Neuron (in vitro differentiated cells): ENCODE data around the gene COMMD3.
"Not testable (repeated sequence)": the region's sequence is repeated elsewhere in the genome, so short reads cannot be mapped to it uniquely, and the experiment has no call there.

Source experiments
- H2AFZ ChIP-seq: one replicate; pipeline ENCODE4 v1.6.1; 2013; ENCODE audit warnings: low read depth, mild to moderate bottlenecking, inconsistent platforms, low read length, moderate library complexity
- H3K27me3 ChIP-seq: one replicate; pipeline ENCODE4 v1.6.1; 2013; ENCODE audit warnings: low read length; ENCODE audit not compliant: insufficient read depth
- H3K36me3 ChIP-seq: one replicate; pipeline ENCODE4 v1.6.1; 2013; ENCODE audit warnings: low read length; ENCODE audit not compliant: insufficient read depth
- H3K4me1 ChIP-seq: one replicate; pipeline ENCODE4 v1.6.1; 2013; ENCODE audit warnings: low read length; ENCODE audit not compliant: insufficient read depth
- H3K4me3 ChIP-seq: 2 replicates; pipeline ENCODE4 v1.5.1; 2013; ENCODE audit warnings: mild to moderate bottlenecking, low read length, moderate library complexity
- H3K9me3 ChIP-seq: one replicate; pipeline ENCODE4 v1.6.1; 2013; ENCODE audit warnings: low read length

COMMD3 gene

DNA sequence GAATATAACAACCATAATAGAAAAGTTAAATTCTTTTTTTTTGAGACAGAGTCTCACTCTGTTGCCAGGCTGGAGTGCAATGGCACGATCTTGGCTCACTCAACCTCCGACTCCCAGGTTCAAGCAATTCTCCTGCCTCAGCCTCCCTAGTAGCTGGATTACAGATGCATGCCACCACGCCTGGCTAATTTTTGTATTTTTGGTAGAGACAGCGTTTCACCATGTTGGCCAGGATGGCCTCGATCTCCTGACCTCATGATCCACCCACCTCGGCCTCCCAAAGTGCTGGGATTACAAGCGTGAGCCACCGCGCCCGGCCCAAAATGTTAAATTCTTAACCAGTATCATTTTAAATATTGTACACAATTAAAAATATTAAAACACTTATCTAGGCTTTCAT is 6.2 kb upstream of the COMMD3 start:
- H3K4me3 ChIP-seq, H3K27me3 ChIP-seq, H3K36me3 ChIP-seq, H3K9me3 ChIP-seq, H3K4me1 ChIP-seq, H2AFZ ChIP-seq: not testable (repeated sequence)

- no peaks in the 10 kb centered on the region for H3K36me3 ChIP-seq
- H3K4me3 ChIP-seq = no peak overlapping the region
- no peak overlapping the region for H2AFZ ChIP-seq
- no peaks in the 10 kb centered on the region for H3K27me3 ChIP-seq
- peaks cover 10% of the 10 kb centered on the region for H3K4me1 ChIP-seq
- no peaks in the 10 kb centered on the region for H3K9me3 ChIP-seq
Observed at GRCh38 chr10:22310928-22311327, 5.3 kb upstream of the COMMD3 start.

GRCh38 chr10:22314852-22315251 is 1.3 kb upstream of the COMMD3 start:
- no peaks in the 10 kb centered on the region for H3K27me3 ChIP-seq
- peak overlapping the region; percentile 65 for H3K4me3 ChIP-seq

GRCh38 chr10:22315455-22316285 is 518 bp upstream of the COMMD3 start:
- Histone ChIP-seq H3K4me1 (peaks cover 33% of the 10 kb centered on the region), H3K9me3 (no peaks in the 10 kb centered on the region), H2AFZ (peak overlapping the region; percentile 86), H3K4me3 (peak overlapping the region; percentile 65), H3K27me3 (no peaks in the 10 kb centered on the region), H3K36me3 (no peaks in the 10 kb centered on the region)

More at GRCh38 chr10:22314852-22315251, 1.3 kb upstream of the COMMD3 start:
- Histone ChIP-seq H2AFZ (no peak overlapping the region), H3K9me3 (no peaks in the 10 kb centered on the region), H3K4me1 (peaks cover 30% of the 10 kb centered on the region), H3K36me3 (no peaks in the 10 kb centered on the region)

DNA sequence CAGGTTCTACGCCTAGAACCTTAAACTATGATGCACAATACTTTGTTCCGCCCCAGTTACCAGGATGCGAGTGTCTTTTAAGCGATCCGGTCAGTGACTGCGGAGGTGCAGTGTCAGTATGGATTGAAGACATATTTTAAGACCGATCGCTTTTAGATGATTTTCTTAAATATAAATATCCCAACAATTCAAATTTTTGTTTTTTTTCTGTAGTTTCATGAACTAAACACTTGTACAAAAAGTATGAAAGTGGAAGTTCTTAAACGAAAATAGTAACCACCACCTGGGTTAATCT is 835 bp downstream of the COMMD3 start:
- Histone ChIP-seq H3K4me1 (peaks cover 33% of the 10 kb centered on the region), H3K4me3 (peak overlapping the region; percentile 65), H3K27me3 (peaks cover 2% of the 10 kb centered on the region), H3K9me3 (no peaks in the 10 kb centered on the region), H3K36me3 (no peaks in the 10 kb centered on the region), H2AFZ (peak overlapping the region; percentile 27)

- peaks cover 10% of the 10 kb centered on the region for H3K27me3 ChIP-seq
- peaks cover 37% of the 10 kb centered on the region for H3K4me1 ChIP-seq
Observed at GRCh38 chr10:22317771-22318565, 1.8 kb downstream of the COMMD3 start.

GRCh38 chr10:22318772-22319171 is 2.6 kb downstream of the COMMD3 start:
- no peaks in the 10 kb centered on the region for H3K36me3 ChIP-seq
- peaks cover 10% of the 10 kb centered on the region for H3K27me3 ChIP-seq
- H3K4me1 ChIP-seq = peaks cover 45% of the 10 kb centered on the region
- no peak overlapping the region for H2AFZ ChIP-seq
- H3K4me3 ChIP-seq = no peak overlapping the region
- H3K9me3 ChIP-seq = no peaks in the 10 kb centered on the region

More at GRCh38 chr10:22317771-22318565, 1.8 kb downstream of the COMMD3 start:
- H3K4me3 ChIP-seq = peak overlapping the region; percentile 65
- H3K36me3 ChIP-seq = no peaks in the 10 kb centered on the region
- H2AFZ ChIP-seq = no peak overlapping the region
- no peaks in the 10 kb centered on the region for H3K9me3 ChIP-seq

- Histone ChIP-seq H3K4me3 (peak overlapping the region; percentile 61), H3K36me3 (no peaks in the 10 kb centered on the region), H2AFZ (no peak overlapping the region), H3K27me3 (peaks cover 10% of the 10 kb centered on the region), H3K4me1 (peaks cover 53% of the 10 kb centered on the region), H3K9me3 (no peaks in the 10 kb centered on the region)
Observed at GRCh38 chr10:22319547-22319979, 3.4 kb downstream of the COMMD3 start.

DNA sequence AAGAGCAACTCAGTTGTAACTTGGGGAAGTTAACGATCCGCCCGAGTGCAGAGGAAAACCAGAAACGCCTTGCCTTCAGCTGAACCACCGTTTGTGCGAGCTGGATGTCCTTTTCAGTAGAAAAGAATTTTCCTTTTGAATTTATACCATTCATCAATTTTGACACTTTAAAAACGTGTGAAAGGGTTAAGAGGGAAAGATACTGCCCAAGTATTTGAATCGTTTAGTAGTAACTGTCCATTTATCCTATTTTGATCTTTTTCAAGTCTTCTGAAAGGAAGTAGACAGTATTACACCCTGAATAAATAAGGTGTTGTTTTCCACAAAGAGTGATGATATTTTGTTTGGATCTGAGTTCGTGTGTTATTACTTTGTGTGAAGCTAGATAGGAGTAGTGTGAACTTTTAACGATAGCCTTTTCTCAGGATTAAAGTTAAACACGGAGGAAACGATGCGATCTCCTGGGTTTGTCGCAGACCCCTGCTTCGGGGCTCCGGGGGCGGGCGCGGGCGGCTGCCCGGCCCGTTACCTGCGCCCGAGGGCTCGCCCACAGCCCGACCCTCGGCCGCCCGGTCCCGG is 3.9 kb downstream of the COMMD3 start:
- Histone ChIP-seq H3K4me3 (peak overlapping the region; percentile 61), H3K4me1 (peaks cover 53% of the 10 kb centered on the region), H3K36me3 (no peaks in the 10 kb centered on the region), H3K9me3 (no peaks in the 10 kb centered on the region), H3K27me3 (peaks cover 10% of the 10 kb centered on the region), H2AFZ (no peak overlapping the region)

- H3K36me3 ChIP-seq = no peaks in the 10 kb centered on the region
- peaks cover 10% of the 10 kb centered on the region for H3K27me3 ChIP-seq
- H3K9me3 ChIP-seq = no peaks in the 10 kb centered on the region
- H3K4me3 ChIP-seq = peak within 1 kb of the TSS; percentile 78
- peak within 1 kb of the TSS; percentile 28 for H2AFZ ChIP-seq
- peaks cover 50% of the 10 kb centered on the region for H3K4me1 ChIP-seq
Observed at GRCh38 chr10:22320591-22321155, 4.5 kb downstream of the COMMD3 start, which contains the start of gene BMI1. BMI1 (plus strand) TSS chr10:22321099; CDS start chr10:22326450, 5,351 bp downstream.

GRCh38 chr10:22321156-22321923 is 5.2 kb downstream of the COMMD3 start:
- Histone ChIP-seq H2AFZ (peak overlapping the region; percentile 28), H3K4me1 (peaks cover 54% of the 10 kb centered on the region), H3K36me3 (peaks cover under 1% of the 10 kb centered on the region), H3K9me3 (no peaks in the 10 kb centered on the region), H3K4me3 (peak overlapping the region; percentile 78), H3K27me3 (peaks cover 10% of the 10 kb centered on the region)

DNA sequence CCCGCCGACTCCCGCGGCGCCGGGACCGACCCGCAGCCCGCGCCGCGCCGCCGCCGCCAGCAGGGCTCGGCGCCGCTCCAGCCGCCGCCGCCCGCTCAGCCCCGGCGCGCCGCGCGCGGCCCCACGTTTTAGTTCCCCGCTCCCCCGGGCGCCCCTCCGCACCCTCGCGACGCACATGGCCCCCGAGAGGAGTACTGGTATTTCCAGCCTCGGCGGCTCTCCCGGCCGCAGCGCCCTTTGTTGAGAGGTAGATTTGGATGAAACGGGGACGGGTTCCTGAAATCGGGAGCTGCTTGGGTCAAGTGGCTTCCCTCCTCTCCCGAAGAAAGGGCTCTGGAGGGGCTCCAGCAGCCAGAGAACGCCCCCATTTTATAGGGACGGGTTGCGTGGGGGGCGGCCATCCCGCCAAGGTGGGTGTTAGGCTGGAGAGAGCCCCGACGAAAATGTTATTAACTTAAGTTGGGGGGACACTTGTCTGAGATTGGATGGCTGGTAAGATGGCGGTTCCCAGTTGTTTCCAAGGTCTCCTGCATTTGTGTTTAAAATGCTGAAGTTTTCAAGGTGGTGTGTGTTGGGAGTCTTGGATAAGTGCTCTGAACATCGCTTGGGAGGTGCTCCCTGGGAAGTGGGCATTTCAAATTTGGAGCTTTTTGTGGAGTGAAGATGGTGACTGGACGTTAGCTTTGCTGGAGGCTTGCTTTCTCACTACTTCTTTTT is 5.9 kb downstream of the COMMD3 start:
- Histone ChIP-seq H2AFZ (no peak overlapping the region), H3K4me1 (peaks cover 58% of the 10 kb centered on the region), H3K9me3 (no peaks in the 10 kb centered on the region), H3K4me3 (peak overlapping the region; percentile 69), H3K36me3 (peaks cover 7% of the 10 kb centered on the region), H3K27me3 (peaks cover 10% of the 10 kb centered on the region)
